HG03571 (cell line): ENCODE results near the gene VAPA.

Experiments used
- ATAC-seq: cut with Tn5 transposase; IDR thresholded peaks from one replicate; pipeline ENCODE4 v1.9.1; 2021; ENCODE audit not compliant: unreplicated experiment

The VAPA gene

DNA sequence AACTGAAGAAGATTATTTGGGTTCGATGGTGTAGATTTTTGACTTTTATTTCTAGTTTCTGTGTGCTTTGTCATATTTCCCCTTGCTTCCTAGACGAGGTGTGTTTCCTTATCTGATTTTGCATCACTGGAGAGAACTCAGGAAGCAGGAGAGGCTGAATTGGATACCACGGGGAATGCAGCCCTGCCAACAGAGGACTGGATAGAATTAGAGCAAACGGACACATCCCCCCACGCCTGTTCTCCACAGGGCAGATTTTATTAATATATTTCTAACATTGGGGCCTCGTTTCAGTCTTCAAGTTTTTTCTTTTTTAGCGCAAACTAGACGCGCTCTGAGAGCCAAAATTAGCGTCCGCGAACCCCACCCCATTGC is 678 bp upstream of the VAPA start:
- no peak for ATAC-seq

DNA sequence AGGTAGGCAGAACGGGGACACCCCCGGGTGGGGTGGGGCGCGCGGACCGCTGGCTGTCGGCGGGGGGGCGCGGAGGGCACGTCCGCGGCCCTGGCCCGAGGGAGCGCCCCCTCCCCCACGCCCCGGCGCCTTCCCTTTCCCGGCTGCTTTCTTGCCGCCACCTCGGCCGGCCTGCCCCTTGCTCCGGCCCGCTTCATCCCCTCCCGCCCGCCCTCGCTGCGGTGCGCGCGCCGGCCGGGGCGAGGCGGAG is 443 bp downstream of the VAPA start:
- ATAC-seq, result no peak

DNA sequence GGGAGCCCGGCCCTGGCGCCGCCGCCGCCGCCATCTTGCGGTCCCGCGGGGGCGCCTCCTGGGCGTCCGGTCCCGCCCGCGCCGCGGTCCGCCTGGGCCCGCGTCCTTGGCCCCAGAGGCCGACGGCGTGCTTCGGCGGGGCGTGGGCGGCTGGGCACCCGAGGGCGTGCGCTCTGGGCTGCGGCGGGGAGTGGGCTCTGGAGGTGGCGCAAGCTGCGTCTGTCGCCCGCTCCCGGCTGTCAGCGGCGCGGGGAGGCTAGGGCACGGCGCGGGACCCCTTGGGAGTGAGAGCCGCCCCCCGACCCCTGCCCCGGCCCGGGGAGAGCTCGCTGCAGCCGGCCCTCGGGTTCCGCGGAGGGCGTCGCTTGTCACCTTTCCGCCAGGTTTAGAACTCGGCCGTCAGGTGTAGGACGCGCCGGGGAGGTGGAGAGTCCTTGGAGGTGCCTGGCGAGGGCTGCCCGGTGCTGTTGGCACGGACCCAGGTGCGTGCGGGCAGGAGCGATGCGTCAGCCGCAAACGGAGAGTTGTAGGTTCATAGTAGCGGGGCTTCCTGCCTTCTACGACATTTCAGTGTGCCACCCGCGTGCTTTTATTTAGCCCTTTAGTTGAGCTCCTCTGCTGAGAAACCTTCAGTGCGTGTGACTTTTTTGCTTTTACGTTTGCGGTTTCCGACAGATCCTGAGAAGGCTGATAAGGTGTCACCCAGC is 921 bp downstream of the VAPA start:
- ATAC-seq, result peak; percentile 26

DNA sequence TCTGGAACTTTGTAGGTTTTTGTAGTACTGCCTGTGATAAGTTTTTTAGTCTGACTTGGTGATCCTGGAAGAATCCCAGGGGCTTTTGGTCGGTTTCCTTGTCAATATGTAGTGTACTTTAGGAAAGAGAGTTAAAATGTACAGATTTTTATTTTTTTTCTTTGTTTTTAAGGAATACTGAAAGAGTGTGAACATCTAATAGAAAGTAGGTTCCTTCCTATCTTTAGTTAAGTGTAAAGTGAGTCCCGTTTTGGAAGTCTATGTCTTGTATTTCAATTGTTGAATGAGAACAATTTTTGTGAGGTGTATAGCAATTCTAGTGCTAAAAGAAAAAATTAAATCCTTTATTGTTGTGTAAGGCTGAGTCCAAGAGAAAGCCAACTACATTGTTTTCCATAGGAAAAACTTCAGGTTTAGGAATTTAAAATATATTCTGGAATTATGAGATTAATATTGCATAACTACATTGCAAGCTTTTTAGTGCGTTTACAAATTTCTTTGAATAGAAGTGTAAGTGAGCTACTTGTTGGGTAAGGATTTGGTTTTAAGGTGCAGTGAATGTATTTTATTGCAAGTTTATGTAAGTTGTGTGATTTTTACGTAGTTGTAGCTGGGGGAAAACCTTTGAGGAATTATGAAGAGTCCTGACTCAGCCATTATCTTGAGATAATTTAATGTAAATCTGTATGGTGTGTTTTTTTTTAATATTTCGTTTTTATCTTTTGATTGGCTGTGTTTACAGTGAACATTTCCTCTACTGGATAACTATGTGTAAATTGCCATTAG is 1.7 kb downstream of the VAPA start:
- no peak for ATAC-seq

DNA sequence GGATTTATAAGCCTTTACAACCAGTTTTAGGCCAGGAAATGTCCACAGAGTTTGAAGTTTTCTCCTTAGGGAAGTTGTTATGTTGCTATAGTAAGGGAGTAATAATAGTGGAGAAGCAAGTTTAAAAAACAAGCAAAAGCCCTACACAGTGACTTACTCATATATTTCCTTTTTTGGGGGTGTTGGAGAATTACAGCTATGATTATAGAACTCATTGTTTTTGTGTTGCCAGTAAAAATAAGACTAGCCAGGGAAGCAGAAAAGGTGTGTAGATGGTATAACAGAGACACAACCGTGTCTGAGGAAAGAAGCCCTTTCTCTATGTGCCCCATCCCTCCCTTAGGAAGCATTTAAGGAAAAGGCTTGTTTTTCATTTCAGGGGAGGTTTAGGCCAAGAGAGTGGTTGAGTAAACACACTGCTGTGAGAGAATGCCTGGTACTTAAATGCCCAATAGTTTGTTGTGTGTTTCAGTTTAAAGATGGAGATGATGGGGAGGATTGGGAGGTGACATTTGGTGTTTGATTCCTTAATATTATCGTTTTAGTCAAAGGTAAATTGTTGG is 2.3 kb downstream of the VAPA start:
- ATAC-seq, result no peak

DNA sequence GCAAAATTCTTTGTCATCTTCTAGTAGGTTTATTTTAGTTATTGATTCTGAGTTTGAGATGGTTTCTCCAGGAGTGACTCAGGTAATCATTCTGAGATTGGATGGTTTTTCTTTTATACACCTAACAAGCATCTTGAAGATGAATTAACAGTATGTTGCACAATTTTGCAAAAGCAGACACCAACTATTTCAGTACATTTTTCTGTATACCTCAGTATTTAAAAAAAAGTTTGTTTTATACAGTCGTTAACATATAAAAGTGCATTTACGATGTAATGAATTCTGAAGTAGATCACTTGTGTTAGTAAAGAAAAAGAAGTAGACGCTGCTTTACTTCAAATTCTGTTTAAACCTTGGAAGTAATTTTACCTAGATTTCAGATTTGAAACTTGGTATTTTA is 3.0 kb downstream of the VAPA start:
- no peak for ATAC-seq

DNA sequence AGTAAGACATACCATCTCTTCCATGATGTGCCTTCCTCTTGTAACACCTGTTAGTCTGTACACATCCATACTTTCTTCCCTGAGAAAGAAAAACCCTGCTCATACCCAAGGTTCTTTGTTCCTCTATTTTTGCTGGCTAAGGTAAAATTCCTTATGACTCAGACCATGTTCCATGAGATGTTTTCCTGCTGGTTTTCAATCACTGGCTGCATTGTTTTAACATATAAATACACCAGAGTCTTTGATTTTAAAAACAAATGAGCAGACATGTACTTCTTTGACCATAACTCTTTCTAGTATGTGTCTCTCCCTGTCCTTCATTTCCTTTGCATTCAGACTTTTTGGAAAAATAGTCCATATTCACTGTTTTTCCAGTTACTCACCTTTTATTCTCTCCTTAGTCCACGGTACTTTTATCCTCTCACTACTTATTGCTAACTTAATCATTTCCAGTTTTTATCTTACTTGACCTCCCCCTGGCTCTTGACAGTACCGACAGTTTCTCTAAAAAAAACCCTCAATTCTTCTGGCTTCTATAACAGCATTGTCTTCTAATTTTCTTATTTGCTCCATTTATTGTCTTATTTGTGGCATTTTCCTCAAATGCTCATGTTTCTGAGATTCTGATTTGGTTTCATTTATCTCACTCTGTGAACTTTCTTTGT is 4.3 kb downstream of the VAPA start:
- ATAC-seq, result no peak

DNA sequence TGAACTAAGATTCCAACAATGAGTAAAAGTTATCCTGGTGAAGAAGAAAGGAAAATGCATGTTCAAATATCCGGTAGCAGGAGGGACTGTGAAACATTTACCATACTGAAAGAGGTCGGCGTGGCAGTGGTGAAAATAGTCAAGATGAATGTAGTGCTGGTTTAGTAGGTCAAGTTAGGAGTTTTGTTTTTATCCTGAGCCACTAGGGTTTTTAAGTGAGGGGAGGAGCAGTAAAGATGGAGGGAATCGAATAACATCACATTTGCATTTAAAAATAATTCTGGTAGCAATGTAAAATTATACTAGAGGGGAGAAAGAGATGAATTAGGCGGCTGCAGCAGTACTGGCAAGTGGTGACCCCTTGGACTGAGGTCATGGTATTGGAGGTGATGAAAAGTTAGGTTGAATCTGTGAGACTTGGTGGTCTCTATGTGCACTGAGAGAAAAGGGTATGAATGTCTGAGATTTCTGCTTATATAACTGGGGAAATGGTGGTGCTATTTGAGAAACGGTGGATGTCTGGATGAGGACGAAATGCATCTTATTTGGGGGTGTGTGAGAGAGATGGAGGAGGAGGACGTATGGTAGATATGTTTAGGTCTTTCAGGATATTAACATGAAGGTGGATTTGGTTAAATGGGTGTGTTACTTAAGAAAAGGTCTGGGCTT is 5.9 kb downstream of the VAPA start:
- no peak for ATAC-seq

DNA sequence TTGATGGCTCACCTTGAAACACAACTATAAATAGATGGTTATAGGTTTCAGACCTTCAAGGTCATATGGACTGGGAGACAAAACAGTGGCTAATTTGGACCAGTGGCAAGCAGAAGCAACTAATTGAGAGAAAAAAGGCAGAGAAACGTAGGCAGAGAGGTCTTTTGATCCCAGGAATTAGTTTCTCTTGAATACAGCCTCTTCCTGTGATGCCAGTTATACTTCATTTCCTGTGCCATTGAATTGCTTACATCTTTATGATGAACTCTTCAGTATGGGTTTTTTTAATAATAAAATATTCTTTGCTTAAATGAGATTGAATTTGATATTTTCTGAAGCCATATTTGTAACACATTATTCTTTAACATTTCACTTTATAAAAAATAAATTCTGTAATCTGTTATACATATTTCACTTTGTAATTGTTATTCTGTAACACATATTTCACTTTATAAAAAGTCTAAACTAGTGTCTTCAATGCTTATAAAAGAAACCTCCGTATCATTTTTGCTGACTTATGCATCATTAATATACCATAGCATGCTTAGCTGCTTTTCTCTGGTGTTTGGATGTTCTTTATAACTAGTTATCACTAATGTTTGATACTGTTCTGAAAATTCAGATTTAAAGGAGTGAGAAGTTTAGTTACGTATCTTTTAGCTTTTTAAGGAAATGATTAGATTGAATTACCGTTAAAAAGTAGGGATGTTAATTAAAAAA is 8.9 kb downstream of the VAPA start:
- ATAC-seq, result no peak

DNA sequence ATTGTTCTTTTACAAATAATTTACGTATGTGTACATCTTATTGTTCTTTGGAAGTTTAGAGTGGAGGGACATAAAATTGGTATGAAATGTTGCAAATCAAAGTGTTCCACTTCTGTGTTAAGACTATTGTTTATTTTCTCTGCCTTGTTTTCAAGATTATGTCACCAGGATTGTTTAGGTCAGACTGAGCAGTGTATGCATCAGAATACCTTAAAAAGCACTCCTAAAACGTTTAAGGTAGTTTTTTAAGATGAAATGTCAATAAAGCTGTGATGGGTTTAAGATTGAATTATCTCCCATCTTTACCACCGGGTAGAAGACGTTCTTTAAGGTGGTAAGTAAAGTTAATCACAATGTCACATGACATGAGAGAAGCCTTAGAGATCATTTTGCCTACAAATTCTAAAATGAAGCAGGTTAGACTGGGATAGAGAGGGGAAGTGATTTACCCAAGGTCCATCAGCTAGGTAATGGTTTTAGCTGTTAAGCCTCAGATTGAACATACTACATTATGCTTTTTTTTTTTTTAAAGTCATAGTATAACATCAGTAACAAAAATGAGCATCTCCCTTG is 10.6 kb downstream of the VAPA start:
- no peak for ATAC-seq

DNA sequence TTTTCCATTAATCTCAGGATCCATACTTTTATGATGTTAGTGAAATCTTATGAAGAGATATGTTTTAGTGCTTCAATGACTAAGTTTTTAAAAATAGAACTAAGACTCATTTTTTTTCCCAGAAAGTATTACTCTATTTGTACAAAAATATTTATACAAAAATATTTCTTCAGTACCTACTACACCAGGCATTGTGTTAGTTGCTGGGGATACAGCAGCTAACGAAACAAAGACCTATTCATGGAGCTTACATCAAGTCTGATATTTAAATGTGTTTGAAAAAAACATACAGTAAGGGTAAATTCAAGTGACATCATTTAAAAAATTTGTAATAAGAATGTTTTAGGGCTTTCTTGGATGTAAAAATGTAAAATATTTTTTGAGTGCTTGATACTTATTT is 11.6 kb downstream of the VAPA start:
- no peak for ATAC-seq

DNA sequence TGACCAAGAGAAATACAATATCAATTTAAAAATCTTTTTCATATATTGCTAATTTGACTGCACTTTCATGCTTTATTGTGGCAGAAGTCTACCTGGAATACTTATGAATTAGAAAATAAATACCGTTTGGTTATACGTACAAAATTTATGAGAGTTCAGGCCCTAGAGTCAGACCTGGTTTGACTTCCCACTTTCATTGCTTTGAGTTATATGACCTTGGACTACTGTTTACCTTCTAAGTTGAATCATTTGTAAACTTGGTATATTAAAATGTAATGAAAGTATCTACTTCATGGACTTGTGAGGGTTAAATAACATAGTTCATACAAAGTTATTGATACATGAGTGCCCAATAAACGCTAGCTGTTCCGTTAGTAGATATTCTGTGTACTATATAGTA is 12.0 kb downstream of the VAPA start:
- ATAC-seq, result no peak

DNA sequence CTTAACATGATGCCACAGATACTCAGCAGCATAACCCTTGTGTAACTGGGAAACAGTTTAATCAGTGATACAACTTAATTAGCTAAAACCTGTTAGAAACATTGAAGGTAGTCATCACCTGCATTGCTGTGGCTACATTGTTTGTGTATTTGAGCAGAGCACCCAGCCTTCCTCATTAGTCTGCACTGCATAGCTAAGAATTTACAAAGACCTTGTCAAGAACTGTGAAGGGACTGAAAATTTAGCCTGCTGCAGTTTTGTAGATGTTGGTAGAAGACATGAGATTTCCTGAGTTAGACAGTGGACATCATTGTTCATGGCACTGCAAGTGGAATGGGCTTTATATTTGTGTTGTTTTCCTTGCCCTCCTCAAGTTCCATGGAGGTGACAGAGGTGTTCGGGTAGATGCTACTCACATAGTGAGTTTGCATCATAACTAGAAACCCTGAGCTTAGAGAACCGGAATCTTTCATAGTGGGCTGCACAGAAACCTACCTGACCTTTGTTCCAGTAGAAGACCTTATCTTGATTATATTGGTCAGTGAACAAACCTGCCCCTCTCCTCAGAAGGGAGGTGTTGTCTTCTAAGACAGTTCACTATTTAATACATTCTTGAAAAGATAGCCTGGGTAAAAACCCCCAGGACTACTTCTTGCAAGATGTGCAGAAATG is 12.5 kb downstream of the VAPA start:
- no peak for ATAC-seq

DNA sequence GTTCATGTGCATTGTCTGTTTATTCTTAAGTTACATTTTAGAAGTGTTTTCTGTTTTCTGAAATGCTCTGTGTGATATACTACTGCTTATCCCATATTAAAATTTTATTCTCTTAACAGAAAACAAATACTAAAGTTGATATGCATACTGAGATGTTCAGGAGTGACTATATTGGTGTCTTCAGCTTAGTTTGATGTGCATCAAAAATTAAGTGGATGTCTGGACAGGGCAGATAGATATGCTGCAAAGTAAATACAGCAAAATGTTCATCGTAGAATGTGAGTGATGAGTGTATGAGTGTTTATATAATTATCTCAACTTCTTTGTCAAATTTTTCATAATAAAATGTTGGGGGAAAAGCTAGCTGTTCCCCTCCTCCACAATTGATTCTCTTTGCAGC is 13.2 kb downstream of the VAPA start:
- no peak for ATAC-seq

DNA sequence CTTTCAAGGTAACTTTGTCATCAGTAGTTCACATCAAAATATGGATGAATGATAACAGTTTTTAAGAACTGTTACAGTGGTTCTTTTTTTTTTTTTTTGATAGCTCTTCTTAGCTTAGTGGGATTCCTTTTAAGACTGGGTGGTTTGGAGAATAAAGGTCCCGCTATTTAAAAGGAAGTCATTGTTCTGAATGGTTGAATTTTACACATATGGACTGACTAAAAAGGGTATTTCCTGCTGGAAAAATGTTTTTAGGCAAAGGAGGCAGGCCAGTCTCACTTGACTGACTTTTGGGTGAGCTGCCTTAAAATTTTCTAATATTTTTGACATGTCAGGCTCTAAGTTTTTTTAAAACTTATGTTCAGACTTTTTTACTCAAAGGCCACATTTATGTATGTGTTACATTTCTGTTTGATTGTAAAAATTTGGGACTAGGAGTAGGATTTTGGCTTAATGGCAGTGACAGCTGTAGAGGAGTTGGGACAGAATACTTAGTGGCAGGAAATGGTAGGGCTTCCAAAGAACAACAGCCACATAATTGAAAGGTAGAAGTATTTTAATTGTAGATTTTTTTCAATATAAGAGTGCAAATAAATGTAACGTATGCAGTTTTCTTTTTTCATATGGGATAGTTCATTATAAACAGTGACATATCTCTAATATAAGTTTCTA is 13.7 kb downstream of the VAPA start:
- ATAC-seq, result no peak

DNA sequence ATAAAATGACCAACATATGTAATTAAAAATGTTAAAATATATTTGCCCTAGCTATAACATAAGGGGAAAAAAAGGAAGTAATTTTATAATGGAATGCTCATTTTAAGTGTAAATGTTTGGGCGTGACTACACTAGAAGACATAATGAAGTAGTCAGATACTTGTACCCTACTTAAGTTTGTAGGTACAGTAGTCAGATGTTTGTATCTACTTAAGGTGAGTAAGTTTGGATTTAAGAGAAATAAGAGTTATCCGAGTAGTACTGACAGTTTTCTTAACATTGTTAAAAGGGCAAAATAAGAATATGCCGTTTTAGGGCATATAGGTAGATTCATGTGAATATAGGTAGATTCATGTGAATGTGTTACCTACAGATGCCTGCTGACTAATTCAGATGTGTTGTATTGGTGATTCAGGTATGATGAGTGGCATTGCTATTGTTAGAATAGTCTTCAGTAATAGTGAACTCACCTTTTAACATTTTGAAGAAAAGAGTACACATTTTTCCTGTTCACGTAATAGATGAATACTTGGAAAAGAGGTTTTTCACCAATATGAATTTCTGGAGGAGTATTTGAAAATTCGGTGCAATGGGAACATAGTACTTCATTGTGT is 14.9 kb downstream of the VAPA start:
- no peak for ATAC-seq

DNA sequence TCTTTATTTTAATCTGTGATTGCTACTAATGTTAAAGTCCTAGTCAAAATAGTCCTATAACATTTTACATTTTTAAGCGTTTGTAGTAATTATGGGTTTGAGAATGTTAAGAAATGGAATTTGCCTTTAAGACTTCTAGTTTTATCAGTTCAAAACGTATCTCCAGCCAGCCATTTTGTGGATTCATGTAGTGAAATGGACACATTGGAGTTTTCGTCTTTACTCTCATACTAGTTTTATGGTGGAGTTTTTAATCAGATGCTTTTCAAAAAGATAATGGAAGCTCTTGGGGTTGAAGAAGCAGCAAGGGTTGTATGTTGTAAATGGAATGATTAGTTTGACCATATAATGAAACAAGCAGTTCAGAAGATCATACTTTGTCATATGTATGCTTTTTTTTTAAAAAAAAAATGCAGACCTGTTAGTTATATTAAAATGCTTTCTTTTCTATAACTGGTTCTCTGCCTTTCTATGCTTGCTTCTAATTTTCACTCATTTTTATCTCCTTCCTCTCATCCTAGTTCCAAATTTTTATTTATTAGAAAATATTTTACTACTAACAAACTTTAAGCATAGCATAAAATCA is 16.6 kb downstream of the VAPA start:
- ATAC-seq, result no peak

DNA sequence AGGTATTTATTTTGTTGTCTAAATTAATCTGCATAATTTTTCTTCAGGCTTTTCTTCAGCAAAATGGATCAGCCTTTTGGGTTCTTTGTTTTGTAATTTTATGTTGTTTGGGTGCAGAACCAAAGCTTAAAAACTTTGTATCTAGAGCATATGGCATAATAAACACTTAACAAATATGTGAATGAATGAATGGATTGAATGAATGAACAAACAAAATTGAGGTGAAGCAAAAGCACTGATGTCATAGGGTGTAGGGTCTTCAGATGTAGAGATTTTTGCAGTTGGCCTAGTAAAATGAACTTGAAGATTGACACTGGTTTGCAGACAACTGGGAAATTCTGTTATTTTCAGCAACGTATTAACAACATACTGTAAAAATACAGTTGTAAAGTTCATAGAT is 17.3 kb downstream of the VAPA start:
- no peak for ATAC-seq

DNA sequence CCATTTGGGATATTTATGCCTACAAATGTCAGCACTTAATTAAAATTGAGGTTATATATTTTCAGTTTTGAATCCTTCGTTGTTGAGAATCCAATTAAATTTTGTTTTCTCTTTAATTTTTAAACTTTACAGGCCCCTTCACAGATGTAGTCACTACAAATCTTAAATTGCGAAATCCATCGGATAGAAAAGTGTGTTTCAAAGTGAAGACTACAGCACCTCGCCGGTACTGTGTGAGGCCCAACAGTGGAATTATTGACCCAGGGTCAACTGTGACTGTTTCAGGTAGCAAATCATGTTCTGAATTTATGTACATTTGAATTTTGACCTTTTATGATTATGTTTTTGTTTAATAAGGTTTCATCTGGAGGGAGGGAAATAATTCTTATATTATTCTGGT is 17.9 kb downstream of the VAPA start:
- ATAC-seq, result no peak
